Erythroblast (primary cell): ENCODE measurements around the gene COPRS.

ENCODE experiments used
- DNase-seq, 2 experiments: peaks; one replicate each; lab custom pipeline; 2025; lab: John Stamatoyannopoulos, UW
- GATA1 ChIP-seq: IDR thresholded peaks from 2 replicates; pipeline ENCODE4 v1.6.1; 2011; ENCODE audit warnings: low read depth, mild to moderate bottlenecking, control low read depth, low read length, moderate library complexity
- POLR2A ChIP-seq: IDR thresholded peaks from 2 replicates; pipeline ENCODE4 v1.6.1; 2011; ENCODE audit warnings: mild to moderate bottlenecking, low read length

Gene COPRS, protein sequence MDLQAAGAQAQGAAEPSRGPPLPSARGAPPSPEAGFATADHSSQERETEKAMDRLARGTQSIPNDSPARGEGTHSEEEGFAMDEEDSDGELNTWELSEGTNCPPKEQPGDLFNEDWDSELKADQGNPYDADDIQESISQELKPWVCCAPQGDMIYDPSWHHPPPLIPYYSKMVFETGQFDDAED

DNA sequence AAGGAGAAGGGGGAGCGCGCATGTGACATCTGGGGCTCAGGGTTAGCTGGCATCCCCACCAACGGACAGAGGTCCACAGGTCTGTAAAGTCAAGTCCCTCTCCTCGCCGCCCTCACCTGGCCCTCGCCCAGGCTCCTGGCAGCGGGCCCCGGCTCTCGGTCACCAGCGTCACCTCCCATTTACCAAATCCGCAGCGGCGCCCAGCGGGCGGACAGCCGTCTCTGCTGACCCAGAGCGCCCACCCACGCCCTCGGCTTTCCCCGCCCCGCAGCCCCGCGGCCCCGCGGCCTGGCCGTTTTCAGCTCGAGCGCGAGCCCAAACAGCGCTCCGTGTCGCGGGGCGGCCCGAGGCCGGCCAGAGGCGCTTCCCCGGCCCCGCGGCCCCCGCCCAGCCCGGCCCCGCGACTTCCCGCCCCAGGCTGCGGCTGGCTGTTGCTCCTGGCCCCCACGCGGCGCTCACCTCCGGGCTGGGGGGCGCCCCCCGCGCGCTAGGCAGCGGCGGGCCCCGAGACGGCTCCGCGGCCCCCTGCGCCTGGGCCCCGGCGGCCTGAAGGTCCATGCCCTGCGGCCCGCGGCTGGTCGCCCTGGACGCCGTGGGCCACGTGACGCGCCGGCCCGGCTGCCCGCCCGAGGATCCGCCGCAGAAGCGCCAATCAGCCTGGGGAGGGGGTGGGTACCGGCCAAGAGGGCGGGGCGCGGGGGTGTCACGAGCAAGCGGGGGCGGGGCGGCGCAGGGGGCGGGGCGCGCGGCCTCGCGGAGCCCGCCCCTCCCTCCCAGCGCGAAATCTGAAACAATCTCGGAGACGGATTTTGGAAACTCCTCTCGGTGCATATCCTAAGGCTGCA lies at the start of gene COPRS:
COPRS (minus strand) TSS at position 603 of the 845 bp plus-strand sequence; CDS start at position 558, 45 bp downstream.
- peak; percentile 89 to 93 for DNase-seq
- no peak for TF ChIP-seq POLR2A
- TF ChIP-seq GATA1: no peak

DNA sequence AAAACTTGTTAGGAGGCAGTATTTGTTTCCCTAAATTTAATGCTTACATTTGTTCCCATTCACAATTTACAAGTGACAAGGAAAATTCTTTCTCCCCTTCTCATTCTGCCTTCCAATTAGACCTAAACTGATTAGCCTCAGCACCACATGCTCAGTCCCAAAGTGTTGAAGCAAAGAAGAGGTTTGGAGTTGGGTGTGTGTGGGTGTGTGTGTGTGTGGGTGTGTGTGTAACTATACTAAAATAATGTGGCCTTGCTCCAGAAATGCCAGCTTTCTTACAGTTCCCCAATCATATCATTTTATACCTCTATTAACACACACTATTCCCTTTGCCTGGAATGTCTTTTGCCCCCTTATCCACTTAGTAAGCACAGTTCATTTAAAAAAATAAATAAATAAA lies 49.3 kb upstream of the COPRS start:
- TF ChIP-seq GATA1: no peak
- TF ChIP-seq POLR2A: no peak
- no peak for DNase-seq

DNA sequence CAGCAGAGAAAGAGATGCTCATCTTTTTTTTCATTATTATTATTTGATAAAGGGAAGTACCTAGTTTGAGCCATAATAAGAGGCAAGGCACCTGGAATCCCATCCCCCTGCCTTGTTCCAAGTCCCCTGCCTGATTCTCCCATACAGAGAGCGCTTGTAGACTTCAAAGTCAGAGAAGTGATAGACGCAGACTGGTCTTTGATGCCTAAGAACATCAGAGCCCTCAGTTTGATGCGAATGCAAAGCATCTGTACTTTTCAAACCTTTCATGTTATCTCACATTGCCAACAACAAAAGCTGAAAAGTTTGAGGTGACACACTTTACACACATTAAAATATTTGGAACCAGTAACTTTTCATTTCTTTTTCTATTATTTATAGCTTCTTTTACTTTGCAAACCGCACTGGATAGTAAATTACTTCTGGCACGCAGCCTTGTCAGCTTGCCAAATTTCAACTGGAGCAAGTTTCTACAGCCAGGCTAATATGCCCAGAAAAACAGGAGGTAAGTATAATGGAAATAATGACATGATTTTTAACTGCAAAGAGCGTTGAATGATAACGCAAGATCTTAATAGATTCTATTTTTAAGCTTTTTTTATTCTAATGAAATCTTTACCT lies 48.4 kb upstream of the COPRS start:
- no peak for TF ChIP-seq POLR2A
- TF ChIP-seq GATA1: no peak
- peak in 1 of 2 experiments; percentile 10 for DNase-seq

DNA sequence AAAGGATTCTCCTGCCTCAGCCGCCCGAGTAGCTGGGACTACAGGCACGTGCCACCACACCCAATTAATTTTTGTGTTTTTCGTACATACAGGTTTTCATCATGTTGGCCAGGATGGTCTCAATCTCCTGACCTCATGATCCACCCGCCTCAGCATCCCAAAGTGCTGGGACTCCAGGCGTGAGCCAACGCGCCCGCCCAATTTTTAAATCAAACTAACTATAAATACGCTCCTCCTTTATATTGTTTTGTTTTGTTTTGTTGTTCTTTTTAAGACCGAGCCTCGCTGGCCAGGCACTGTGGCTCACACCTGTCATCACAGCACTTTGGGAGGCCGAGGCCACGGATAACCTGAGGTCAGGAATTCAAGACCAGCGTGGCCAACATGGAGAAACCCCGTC lies 44.4 kb upstream of the COPRS start:
- TF ChIP-seq POLR2A (no peak), GATA1 (no peak)
- no peak for DNase-seq

DNA sequence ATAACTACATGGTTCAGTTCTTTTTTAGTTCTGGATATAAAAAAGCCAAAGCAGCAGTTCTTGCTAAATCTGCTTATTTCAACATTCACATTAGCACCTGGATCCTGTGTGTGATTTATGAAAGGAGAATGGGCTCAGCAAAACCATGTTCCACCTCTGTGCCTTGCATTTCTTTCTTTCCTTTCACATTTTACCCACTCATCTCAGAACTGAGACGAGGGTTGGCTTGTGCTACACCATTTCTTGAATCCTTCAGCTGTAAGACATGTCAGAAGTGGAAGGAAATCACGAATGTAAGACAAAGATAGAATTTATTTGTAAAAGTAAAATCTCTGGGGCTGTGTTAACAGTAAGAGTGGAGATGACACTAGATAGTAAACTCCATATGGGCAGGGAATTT lies 43.6 kb upstream of the COPRS start:
- no peak for TF ChIP-seq POLR2A
- TF ChIP-seq GATA1: no peak
- DNase-seq: no peak

DNA sequence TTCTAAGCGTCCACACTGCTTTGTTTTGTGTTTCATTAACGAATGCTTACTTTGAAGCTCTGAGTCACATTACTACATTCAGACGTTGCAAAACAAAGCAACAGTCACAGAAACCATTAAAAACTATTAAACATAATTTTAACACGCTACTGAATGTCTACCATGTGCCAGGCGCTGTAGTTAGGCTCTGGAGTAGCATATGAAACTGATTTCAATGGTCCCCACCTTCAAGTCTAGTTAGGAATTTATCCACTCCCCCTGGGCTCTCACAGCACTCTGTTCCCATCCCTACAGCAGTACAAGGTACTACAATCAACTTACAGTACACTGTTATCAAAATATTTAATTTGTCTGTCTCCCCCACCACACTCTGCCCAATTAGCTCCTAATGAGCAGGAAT lies 41.8 kb upstream of the COPRS start:
- DNase-seq: peak; percentile 44 to 62
- TF ChIP-seq GATA1 (no peak), POLR2A (no peak)

DNA sequence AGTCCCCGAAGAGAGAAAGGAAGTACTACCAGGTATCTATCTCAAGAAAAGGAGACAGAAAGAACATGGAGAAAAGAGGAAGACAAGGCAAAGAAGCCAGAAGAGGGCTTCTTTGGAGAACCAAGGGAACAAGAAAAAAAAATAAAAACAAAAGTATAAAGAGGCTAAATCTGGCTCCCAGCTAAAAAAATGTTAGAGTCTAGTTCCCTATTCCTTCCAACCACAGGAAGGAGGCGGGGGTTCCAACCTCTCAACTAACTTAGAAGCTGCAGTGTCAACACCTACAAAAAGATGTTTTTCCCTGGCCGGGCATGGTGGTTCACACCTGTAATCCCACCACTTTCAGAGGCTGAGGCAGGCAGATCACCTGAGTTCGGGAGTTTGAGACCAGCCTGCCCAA lies 29.1 kb upstream of the COPRS start:
- no peak for DNase-seq
- no peak for TF ChIP-seq POLR2A
- no peak for TF ChIP-seq GATA1

DNA sequence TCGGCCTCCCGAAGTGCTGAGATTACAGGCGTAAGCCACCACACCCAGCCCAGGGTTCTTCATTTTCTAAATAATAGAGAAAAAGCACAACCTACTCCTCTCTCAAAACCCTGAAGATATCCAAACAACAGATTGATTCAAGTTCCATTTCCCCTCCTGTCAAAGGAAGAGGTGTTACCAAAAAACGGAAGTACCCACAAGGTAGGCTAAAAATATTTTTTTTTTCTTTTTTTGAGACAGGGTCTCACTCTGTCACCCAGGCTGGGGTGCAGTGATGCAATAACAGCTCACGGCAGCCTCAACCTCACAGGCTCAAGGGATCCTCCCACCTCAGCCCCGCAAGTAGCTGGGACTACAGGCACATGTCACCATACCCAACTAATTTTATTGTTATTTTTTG lies 23.5 kb upstream of the COPRS start:
- TF ChIP-seq GATA1 (no peak), POLR2A (no peak)
- DNase-seq: no peak

DNA sequence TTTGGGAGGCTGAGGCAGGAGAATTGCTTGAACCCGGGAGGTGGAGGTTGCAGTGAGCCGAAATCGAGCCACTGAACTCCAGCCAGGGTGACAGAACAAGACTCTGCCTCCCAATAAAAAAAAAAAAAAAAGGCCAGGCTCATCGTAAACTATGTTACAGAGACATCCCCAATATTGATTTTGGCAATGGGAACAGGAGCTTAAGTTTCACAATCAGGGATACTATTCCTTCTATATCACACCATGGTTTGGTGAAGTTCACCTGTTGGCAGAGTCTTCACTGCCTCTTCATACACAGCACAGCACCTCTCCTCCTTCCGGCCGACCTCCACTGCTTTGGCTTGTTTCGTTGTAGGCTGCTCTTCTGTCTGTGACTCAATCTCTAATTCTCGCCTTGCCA lies 21.3 kb upstream of the COPRS start:
- TF ChIP-seq POLR2A (no peak), GATA1 (no peak)
- DNase-seq: no peak

DNA sequence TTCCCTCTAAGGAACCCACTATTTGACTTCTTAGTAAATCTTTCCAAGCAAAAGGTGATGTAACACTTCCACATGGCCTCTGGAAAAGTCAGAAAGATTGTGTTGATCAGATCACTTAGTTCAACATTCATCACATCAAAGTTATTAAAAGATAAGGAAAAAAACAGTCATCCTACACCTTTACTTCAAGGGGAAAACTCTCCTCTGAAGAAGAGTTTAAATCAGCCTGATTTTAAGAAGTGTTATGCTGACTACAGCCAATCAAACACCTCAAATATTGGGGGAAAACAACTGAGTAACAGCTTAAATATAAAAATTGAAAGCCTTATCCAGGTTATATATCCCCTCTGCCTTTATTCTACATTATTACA lies 19.6 kb upstream of the COPRS start:
- no peak for TF ChIP-seq GATA1
- TF ChIP-seq POLR2A: no peak
- no peak for DNase-seq

DNA sequence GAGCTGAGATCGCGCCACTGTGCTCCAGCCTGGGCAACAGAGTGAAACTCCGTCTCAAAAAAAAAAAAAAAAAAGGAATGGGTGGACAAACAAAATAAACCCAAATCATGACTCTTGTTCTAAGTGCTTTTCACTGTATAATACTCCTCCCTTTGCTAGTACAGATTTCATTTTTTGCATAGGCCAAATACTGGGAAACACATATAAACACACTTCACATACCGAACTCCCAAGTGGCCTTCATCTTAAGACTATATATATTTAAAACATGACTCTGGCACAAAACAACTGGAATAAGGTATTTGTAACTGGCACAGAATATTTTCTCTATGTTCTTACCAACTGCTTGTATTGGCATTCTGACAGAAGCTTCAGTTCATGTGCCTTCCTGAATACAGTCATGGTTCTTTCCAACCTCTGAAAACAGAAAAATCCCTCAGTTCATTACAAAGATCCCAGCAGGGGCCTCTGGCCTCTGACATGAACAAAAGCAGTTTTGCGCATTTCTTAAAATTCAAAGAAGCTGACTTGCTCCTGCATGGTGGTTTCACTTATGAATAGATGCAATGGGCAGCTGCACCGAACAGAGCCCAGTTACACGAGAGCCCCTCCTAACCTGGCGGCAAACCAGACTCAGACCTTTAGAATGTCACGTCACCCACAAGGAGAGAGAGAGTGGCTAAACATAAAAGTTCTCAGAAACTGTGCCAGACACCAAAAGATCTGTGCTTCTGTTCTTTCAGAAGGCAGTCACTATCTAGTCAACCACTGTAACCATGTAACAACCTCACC lies 19.1 kb upstream of the COPRS start:
- TF ChIP-seq POLR2A (no peak), GATA1 (no peak)
- DNase-seq: no peak

DNA sequence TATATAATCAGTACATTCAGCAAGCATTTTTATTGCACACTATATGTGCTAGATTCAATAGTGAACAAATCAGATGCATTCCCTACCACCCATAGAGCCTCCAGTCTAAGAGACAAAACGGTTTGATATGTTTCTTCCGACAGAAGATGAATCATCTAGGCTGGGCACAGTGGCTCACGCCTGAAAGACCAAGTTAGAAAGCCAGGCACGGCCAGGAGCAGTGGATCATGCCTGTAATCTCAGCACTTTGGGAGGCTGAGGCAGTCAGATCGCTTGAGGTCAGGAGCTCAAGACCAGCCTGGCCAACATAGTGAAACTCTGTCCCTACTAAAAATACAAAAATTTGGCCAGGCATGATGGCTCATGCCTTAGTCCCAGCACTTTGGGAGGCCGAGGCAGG lies 18.3 kb upstream of the COPRS start:
- TF ChIP-seq GATA1 (no peak), POLR2A (no peak)
- no peak for DNase-seq

DNA sequence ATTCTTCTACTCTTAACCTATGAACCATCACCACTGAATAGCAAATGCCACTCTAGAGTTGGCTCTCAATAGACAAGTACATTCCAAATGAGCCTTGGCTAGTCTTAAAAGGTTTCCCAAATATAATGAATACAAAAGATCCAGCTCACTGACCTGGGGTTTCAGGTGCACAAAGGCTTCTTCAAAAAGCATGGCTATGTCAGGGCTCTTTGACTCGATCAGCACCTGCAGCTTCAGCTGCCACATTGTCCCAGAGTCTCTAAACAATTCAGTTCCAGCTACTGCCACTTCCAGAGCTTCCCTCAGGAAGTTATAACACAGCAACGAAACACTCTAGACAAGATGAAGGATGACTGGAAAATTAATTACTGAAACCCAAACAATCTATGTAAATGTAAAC lies 16.0 kb upstream of the COPRS start:
- no peak for DNase-seq
- TF ChIP-seq POLR2A: no peak
